Ovary (tissue), 10 donors: Measurements from ENCODE around the gene CRYZL1. TPM values are rescaled to one million over a fixed set of nuclear protein-coding genes. Genes with fewer than 3 reads are reported as not detected.

Experiments
- DNase-seq, 5 donors: peaks; one replicate each; pipeline ENCODE4 v3.0.0-alpha.2; 2019 to 2020
- H3K27ac ChIP-seq, 2 donors: fragments of 200-600 bp; one replicate each; pipeline versions ENCODE4 v1.5.1 to v1.8.0; 2019 to 2022
- H3K27me3 ChIP-seq: fragments of 200-600 bp; one replicate; pipeline ENCODE4 v1.8.0; 2022
- H3K36me3 ChIP-seq: fragments of 200-600 bp; sonication (generic); one replicate; pipeline ENCODE4 v1.5.1; 2019
- H3K4me1 ChIP-seq: one replicate; pipeline ENCODE4 v1.8.1; 2013; ENCODE audit warnings: mild to moderate bottlenecking, moderate library complexity; ENCODE audit not compliant: insufficient read depth
- H3K4me3 ChIP-seq: fragments of 200-600 bp; sonication (generic); one replicate; pipeline ENCODE4 v1.5.1; 2017
- H3K9me3 ChIP-seq, 2 donors: fragments of 200-600 bp in 1 of 2; sonication (generic) in 1 of 2; one replicate each; pipeline versions ENCODE4 v1.5.1 to v1.8.1; 2013 to 2019; ENCODE audit warnings: mild to moderate bottlenecking in 1 of 2, moderate library complexity in 1 of 2
- EP300 ChIP-seq: sonication (generic); formaldehyde crosslinking; IDR thresholded peaks from one replicate; pipeline ENCODE4 v1.6.1; 2017; ENCODE audit warnings: antibody characterized with exemption
- POLR2A ChIP-seq: fragments of 450-650 bp; IDR thresholded peaks from one replicate; pipeline ENCODE4 v1.6.1; 2017; ENCODE audit warnings: antibody characterized with exemption, mild to moderate bottlenecking, moderate library complexity
- WGBS, 3 donors: extraction: QIAGEN DNeasy Blood & Tissue Kit in 1 of 3; methylation state at CpG; one replicate each; pipeline versions ENCODE4 v1.1.5 to v1.1.7; 2013 to 2017; 5-methylcytosine and 5-hydroxymethylcytosine counted together
- intact Hi-C, 4 donors: fragments of 100-400 bp; cut with DNase I; formaldehyde crosslinking; loops; one replicate each; pipeline versions ENCODE4 v1.11.0 to v1.15.1; 2022 to 2023
- long read RNA-seq, 3 donors: library from polyadenylated mRNA in 2 of 3; unstranded in 2 of 3; transcript quantifications; one replicate each; pipeline ENCODE4 v2.0.0 and lab custom pipeline, GENCODE V29; 2021 to 2026
- polyA plus RNA-seq, 2 donors: library from polyadenylated mRNA; stranded (reverse); fragments of 200-250 nt in 1 of 2; fragments of 350-450 nt in 1 of 2; fragmentation: Illumina TruSeq in 1 of 2; extraction: RNeasy Lipid Tissue Mini Kit (QIAGEN cat#74804) in 1 of 2; gene quantifications; one replicate each; pipeline ENCODE4 v1.2.3, GENCODE V29; 2013 to 2014
- total RNA-seq, 7 donors: library from RNA; depleted of rRNA in 2 of 7; stranded (reverse); fragments of >200 nt in 2 of 7; fragmentation: NEBNext Ultra II Directional in 3 of 7; extraction: Animal tissue kit (Norgen Biotek cat#: 25700) in 3 of 7; gene quantifications; one replicate each; pipeline versions ENCODE4 v1.1.0 to v1.2.4, GENCODE V29; 2016 to 2023
- TF ChIP-seq, protein P1 (sequence below), 3 donors: fragments of 450-650 bp in 2 of 3; fragments of 200-600 bp in 1 of 3; IDR thresholded peaks; one replicate each; pipeline versions ENCODE4 v1.5.1 to v1.8.0; 2016 to 2022; ENCODE audit warnings: antibody characterized with exemption in 3 of 3, mild to moderate bottlenecking in 1 of 3
- donor health status: DM: no; HTN: no; CAD: no; lungs with moderate emphysema.
- donor health status: DM: no; HTN: no; CAD: no.
- donor health status: Bipolar disorder and iron deficiency.
- donor health status: DM: yes; HTN: yes; CAD: no.
- donor health status: DM: no; HTN: no; CAD: no.
- donor health status: DM: yes; HTN: yes; CAD: no.

The CRYZL1 gene
- total RNA-seq (10 to 100 TPM; 27.2 to 59.6 (median 45.9) TPM), polyA plus RNA-seq (10 to 100 TPM; 27.0 to 59.5 TPM)
- long read RNA-seq, donor 1, transcript CRYZL1-203 (13 exons, 1,482 nt): minor isoform, 9 of 264 reads
- long read RNA-seq, donor 1, transcript CRYZL1-209 (12 exons, 2,558 nt): minor isoform, 42 of 264 reads
- long read RNA-seq, donor 1, transcript CRYZL1-204 (13 exons, 1,617 nt): major isoform, 74 of 264 reads
- long read RNA-seq, donor 1, partial matches to known transcripts: 20 of 264 reads
- long read RNA-seq, donor 1, other reads (novel, unspliced or antisense): 116 of 264 reads
- long read RNA-seq, donor 2, transcript CRYZL1-203 (13 exons, 1,482 nt): major isoform, 9 of 28 reads
- long read RNA-seq, donor 2, partial matches to known transcripts: 7 of 28 reads
- long read RNA-seq, donor 2, other reads (novel, unspliced or antisense): 0 of 28 reads
- long read RNA-seq, donor 3, transcript CRYZL1-204 (13 exons, 1,617 nt): major isoform, 16 of 40 reads
- long read RNA-seq, donor 3, partial matches to known transcripts: 0 of 40 reads
- long read RNA-seq, donor 3, other reads (novel, unspliced or antisense): 20 of 40 reads

- H3K27me3 ChIP-seq: no peaks in the 10 kb centered on the region
- 0 to 1% (median 0%) methylated on average over 38 of the region's 38 CpGs for WGBS, 3 donors
- no peaks in the 10 kb centered on the region for H3K36me3 ChIP-seq
- peak within 1 kb of the TSS; percentile 65 for H3K4me3 ChIP-seq
- peaks cover 8% of the 10 kb centered on the region for H3K4me1 ChIP-seq
- TF ChIP-seq, protein P1, sequence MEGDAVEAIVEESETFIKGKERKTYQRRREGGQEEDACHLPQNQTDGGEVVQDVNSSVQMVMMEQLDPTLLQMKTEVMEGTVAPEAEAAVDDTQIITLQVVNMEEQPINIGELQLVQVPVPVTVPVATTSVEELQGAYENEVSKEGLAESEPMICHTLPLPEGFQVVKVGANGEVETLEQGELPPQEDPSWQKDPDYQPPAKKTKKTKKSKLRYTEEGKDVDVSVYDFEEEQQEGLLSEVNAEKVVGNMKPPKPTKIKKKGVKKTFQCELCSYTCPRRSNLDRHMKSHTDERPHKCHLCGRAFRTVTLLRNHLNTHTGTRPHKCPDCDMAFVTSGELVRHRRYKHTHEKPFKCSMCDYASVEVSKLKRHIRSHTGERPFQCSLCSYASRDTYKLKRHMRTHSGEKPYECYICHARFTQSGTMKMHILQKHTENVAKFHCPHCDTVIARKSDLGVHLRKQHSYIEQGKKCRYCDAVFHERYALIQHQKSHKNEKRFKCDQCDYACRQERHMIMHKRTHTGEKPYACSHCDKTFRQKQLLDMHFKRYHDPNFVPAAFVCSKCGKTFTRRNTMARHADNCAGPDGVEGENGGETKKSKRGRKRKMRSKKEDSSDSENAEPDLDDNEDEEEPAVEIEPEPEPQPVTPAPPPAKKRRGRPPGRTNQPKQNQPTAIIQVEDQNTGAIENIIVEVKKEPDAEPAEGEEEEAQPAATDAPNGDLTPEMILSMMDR (IDR thresholded peaks at IDR 0.05): no peak
- TF ChIP-seq POLR2A: peak; percentile 57
- H3K27ac ChIP-seq: peak within 1 kb of the TSS; percentile 59 to 84
- no peaks in the 10 kb centered on the region for H3K9me3 ChIP-seq
- DNase-seq: peak; percentile 100
- intact Hi-C loops: loop anchor here (5.0 to 10.0 kb wide), 4 partner anchors 63 to 256 kb away; partner anchors contain the start of genes GART (in 1 of the 4) and SON (in 1 of the 4)
Observed at GRCh38 chr21:33641352-33642026, at the start of gene CRYZL1. CRYZL1 (minus strand) TSS chr21:33641741; CDS start chr21:33631551, 10,190 bp downstream.

GRCh38 chr21:33690874-33691273 lies 49.3 kb upstream of the CRYZL1 start:
- intact Hi-C loops: no loop called here
- TF ChIP-seq, protein P1 (IDR thresholded peaks at IDR 0.05): no peak
- TF ChIP-seq POLR2A (no peak), EP300 (no peak)
- Histone ChIP-seq H3K4me3 (no peak overlapping the region), H3K9me3 (no peaks in the 10 kb centered on the region), H3K27ac (no peak overlapping the region), H3K4me1 (peaks cover 4% of the 10 kb centered on the region), H3K27me3 (no peaks in the 10 kb centered on the region), H3K36me3 (no peaks in the 10 kb centered on the region)
- no peak for DNase-seq
- 86 to 94% (median 93%) methylated on average over 5 of the region's 5 CpGs for WGBS, 3 donors

- no peaks in the 10 kb centered on the region for H3K27me3 ChIP-seq
- intact Hi-C loops: no loop called here
- peaks cover 7% of the 10 kb centered on the region for H3K4me1 ChIP-seq
- H3K4me3 ChIP-seq: no peak overlapping the region
- H3K9me3 ChIP-seq: no peaks in the 10 kb centered on the region
- no peak for TF ChIP-seq POLR2A
- TF ChIP-seq, protein P1 (IDR thresholded peaks at IDR 0.05): no peak
- no peak for TF ChIP-seq EP300
- WGBS, 3 donors: 12 to 19% (median 12%) methylated on average over 1 of the region's 1 CpG
- no peaks in the 10 kb centered on the region for H3K36me3 ChIP-seq
- no peak overlapping the region for H3K27ac ChIP-seq
- DNase-seq: no peak
Observed at GRCh38 chr21:33688353-33688752, 46.8 kb upstream of the CRYZL1 start.

- no peak for DNase-seq
Observed at GRCh38 chr21:33687634-33688033, 46.1 kb upstream of the CRYZL1 start.

More at GRCh38 chr21:33687634-33688033, 46.1 kb upstream of the CRYZL1 start:
- Histone ChIP-seq H3K27me3 (no peaks in the 10 kb centered on the region), H3K4me3 (no peak overlapping the region), H3K36me3 (no peaks in the 10 kb centered on the region), H3K9me3 (no peaks in the 10 kb centered on the region), H3K4me1 (peaks cover 8% of the 10 kb centered on the region), H3K27ac (no peak overlapping the region)
- WGBS, 3 donors: 51 to 64% (median 55%) methylated on average over 3 of the region's 3 CpGs
- intact Hi-C loops: no loop called here
- no peak for TF ChIP-seq POLR2A
- TF ChIP-seq, protein P1 (IDR thresholded peaks at IDR 0.05): no peak
- no peak for TF ChIP-seq EP300
